ENCODE data around the gene DLK1.

The DLK1 gene

DNA sequence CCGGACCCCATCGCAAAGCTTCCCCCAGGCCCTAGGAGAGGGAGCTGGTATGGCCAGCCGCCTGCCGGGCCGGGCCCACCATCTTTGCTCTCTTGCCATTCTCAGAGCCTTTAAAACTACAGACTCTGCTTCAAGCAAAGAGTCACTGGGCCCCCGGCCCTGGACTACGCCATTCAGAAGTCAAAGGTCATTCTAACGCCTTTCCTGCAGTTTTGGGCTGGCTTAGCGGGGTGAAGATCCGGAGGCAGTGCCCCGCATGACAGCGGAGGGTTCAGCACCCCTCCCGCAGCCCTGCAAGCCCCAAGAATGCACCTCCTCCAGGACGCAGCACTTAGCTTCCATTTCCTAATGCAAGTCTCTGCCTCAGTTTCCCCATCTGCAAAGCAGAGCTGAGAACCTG, 61.0 kb downstream of the DLK1 start:
- H3K9ac ChIP-seq = no peak overlapping the region
- no peak overlapping the region for H3K4me2 ChIP-seq (ENCODE audit: low read length)
- no peaks in the 10 kb centered on the region for H3K36me3 ChIP-seq (ENCODE audit: control insufficient read depth, insufficient read depth, low read length)
- H3K27me3 ChIP-seq (ENCODE audit: control insufficient read depth, insufficient read depth, low read length) = no peaks in the 10 kb centered on the region
- no peak overlapping the region for H3K4me3 ChIP-seq (ENCODE audit: low read depth, low read length)
- TF ChIP-seq CTCF (IDR thresholded peaks at IDR 0.05) = no peak
- H2AFZ ChIP-seq = no peak overlapping the region
- no peak overlapping the region for H3K27ac ChIP-seq
- H3K79me2 ChIP-seq = no peaks in the 10 kb centered on the region
- no peaks in the 10 kb centered on the region for H3K9me3 ChIP-seq (ENCODE audit: control insufficient read depth, low read length)
- H3K4me1 ChIP-seq = no peaks in the 10 kb centered on the region
